ENCODE data around the gene MBD6. TPM values are rescaled to one million over a fixed set of nuclear protein-coding genes. Genes with fewer than 3 reads are reported as not detected.

Gene MBD6
- polyA plus RNA-seq, 1 experiment: 8.3 TPM

DNA sequence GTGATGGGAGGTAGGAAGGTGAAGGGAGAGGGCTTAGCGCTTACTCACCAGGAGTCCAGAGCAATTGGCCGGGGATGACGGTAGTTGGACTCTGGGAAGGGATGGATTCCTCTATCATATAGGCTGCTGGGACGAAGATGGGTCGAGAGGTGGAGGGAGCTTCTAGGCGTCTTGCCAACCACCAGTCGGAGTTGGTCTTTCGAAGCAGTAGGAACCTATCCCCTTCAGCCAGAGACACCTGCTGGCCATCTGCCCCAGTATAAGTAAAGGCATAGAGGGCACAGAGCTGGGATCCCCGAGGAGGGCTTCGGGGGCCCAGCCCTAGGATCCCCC, 43.6 kb upstream of the MBD6 start:
- H3K4me3 ChIP-seq (ENCODE audit: low read depth, low read length): no peak overlapping the region
- POLR2A ChIA-PET: no interaction called here
- CTCF ChIA-PET: interaction anchor here (0.9 kb wide), 1 partner anchor 20 kb away, joined by 3 read pairs; the partner anchor contains the start of gene GLI1

DNA sequence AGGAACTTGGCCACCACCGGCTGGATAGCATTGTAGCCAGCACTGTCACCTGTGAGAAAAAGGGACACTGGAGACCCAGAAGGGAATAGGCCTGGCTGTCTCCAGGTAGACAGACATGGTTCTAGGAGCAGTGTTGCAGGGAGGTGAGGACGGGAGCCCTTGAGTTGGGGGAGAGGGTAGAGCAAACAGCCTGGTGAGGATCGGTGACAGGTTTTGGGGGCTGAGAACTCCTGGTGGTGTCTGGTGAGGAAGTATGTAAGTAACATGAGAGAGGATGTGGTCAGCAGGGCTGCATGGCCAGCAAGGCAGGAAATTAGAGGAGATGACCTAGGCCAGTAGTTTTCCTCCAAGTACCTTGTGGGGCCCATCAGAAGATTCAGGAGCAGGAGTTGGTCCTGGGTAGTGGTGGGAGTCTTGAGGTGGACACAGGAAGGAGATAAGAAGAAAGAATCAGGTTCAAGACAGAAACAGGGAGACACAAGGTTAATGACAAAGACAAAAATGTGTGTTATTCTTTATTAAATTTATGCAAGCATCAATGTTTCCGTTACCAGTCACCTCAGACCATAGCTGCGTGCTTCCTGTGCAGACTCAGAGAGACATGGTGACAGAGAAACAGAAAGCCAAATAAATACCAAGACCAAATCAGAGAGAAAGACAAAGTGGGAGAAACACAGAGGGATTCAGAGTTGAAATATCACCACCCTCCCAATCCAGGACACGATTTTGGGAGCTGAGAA, 43.1 kb upstream of the MBD6 start, which contains the start of gene ARHGAP9:
ARHGAP9 (minus strand) TSS at position 491 of the 740 bp plus-strand sequence; CDS start at position 31, 460 bp downstream.
- no peaks in the 10 kb centered on the region for H3K36me3 ChIP-seq (ENCODE audit: control insufficient read depth, insufficient read depth, low read length)
- ChIA-PET POLR2A (no interaction called here), CTCF (interaction anchor here (1.8 to 3.1 kb wide), 2 partner anchors 16 to 21 kb away, joined by 5 to 21 read pairs; no protein-coding TSS in a partner anchor)
- DNase-seq (ENCODE audit: low read depth): no peak
- TF ChIP-seq, protein P1, sequence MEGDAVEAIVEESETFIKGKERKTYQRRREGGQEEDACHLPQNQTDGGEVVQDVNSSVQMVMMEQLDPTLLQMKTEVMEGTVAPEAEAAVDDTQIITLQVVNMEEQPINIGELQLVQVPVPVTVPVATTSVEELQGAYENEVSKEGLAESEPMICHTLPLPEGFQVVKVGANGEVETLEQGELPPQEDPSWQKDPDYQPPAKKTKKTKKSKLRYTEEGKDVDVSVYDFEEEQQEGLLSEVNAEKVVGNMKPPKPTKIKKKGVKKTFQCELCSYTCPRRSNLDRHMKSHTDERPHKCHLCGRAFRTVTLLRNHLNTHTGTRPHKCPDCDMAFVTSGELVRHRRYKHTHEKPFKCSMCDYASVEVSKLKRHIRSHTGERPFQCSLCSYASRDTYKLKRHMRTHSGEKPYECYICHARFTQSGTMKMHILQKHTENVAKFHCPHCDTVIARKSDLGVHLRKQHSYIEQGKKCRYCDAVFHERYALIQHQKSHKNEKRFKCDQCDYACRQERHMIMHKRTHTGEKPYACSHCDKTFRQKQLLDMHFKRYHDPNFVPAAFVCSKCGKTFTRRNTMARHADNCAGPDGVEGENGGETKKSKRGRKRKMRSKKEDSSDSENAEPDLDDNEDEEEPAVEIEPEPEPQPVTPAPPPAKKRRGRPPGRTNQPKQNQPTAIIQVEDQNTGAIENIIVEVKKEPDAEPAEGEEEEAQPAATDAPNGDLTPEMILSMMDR (IDR thresholded peaks at IDR 0.05; ENCODE audit: insufficient read depth, low read depth, low read length): no peak
- H3K4me3 ChIP-seq (ENCODE audit: low read depth, low read length): no peak within 1 kb of the TSS
- peaks cover 23% of the 10 kb centered on the region for H3K27me3 ChIP-seq (ENCODE audit: control insufficient read depth, insufficient read depth, low read length)

More for the DNA sequence above, 43.6 kb upstream of the MBD6 start:
- peaks cover 28% of the 10 kb centered on the region for H3K27me3 ChIP-seq (ENCODE audit: control insufficient read depth, insufficient read depth, low read length)
- H3K36me3 ChIP-seq (ENCODE audit: control insufficient read depth, insufficient read depth, low read length): no peaks in the 10 kb centered on the region
- no peak for DNase-seq (ENCODE audit: low read depth)
- TF ChIP-seq, protein P1 (IDR thresholded peaks at IDR 0.05; ENCODE audit: insufficient read depth, low read depth, low read length): no peak

DNA sequence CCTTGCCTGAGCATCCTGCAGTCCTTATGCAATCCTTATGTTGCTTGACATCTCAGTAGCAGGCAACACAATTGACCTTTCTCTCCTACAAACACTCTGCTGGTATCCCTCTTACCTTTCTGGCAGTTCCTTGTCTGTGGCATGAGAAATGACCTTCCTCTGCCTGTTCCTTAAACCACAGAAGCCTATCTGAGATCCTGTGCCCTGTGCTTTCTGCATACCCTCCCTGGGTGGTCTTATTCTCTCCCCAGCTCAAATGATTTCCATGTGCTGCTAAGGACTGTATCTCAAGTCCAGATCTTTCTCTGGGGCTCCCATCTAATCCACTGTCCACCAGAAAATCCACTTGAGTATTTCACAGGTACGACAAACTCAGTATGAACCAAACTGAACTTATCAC, 41.0 kb upstream of the MBD6 start:
- Histone ChIP-seq H3K4me3 (ENCODE audit: low read depth, low read length) (no peak overlapping the region), H3K27me3 (ENCODE audit: control insufficient read depth, insufficient read depth, low read length) (peaks cover 3% of the 10 kb centered on the region), H3K36me3 (ENCODE audit: control insufficient read depth, insufficient read depth, low read length) (no peaks in the 10 kb centered on the region)
- TF ChIP-seq, protein P1 (IDR thresholded peaks at IDR 0.05; ENCODE audit: insufficient read depth, low read depth, low read length): no peak
- ChIA-PET CTCF (interaction anchor here (1.9 to 3.1 kb wide), 2 partner anchors 18 to 23 kb away, joined by 5 to 21 read pairs; partner anchors contain the start of gene GLI1), POLR2A (interaction anchor here (0.6 kb wide), 1 partner anchor 813 kb away, joined by 4 read pairs; no protein-coding TSS in a partner anchor)
- no peak for DNase-seq (ENCODE audit: low read depth)

DNA sequence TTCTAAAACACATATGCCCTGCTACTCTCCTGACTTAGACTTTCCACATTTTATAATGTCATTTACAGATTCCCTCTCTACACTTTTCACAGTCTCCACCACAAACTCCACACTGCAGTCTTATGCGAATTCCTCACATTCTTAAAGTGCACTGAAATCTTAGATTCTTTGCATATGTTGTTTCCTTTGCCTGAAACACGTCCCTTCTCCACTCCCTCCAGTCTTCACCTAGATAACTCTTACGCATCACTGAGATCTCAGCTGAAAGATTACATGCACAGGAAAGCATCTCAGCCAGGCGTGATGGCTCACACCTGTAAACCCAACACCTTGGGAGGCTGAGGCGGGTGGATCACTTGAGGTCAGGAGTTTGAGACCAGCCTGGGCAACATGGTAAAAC, 39.2 kb upstream of the MBD6 start:
- Histone ChIP-seq H3K27me3 (ENCODE audit: control insufficient read depth, insufficient read depth, low read length) (no peaks in the 10 kb centered on the region), H3K4me3 (ENCODE audit: low read depth, low read length) (no peak overlapping the region), H3K36me3 (ENCODE audit: control insufficient read depth, insufficient read depth, low read length) (no peaks in the 10 kb centered on the region)
- TF ChIP-seq, protein P1 (IDR thresholded peaks at IDR 0.05; ENCODE audit: insufficient read depth, low read depth, low read length): no peak
- ChIA-PET CTCF (interaction anchor here (1.0 to 1.9 kb wide), 2 partner anchors 23 to 30 kb away, joined by 3 to 6 read pairs; no protein-coding TSS in a partner anchor), POLR2A (interaction anchor here (0.6 kb wide), 1 partner anchor 8 kb away, joined by 4 read pairs; no protein-coding TSS in a partner anchor)
- DNase-seq (ENCODE audit: low read depth): peak; percentile 45

DNA sequence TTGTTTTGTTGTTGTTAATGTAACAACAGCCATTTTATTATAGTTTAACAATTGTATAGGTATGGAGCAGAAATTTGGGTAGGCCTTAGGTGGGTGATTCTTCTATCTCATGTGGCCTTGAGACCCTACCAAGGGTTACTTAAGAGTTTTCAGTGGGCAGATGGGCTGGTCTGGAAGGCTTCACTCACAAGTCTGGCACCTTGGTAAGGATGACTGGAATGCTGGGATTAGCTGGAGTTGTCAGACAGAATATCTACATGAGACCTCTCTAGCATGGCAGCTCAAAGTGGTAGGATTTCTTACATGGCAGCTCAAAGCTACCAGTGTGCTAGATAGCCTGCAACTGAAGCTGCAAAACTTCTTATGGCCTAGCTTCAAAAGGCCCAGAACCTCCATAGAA, 36.9 kb upstream of the MBD6 start:
- TF ChIP-seq, protein P1 (IDR thresholded peaks at IDR 0.05; ENCODE audit: insufficient read depth, low read depth, low read length): no peak
- DNase-seq (ENCODE audit: low read depth): no peak
- ChIA-PET CTCF (interaction anchor here (0.6 to 2.1 kb wide), 5 partner anchors 22 to 1296 kb away, joined by 3 to 12 read pairs (median 4); partner anchors contain the start of genes INHBE and SMARCC2), POLR2A (no interaction called here)
- Histone ChIP-seq H3K4me3 (ENCODE audit: low read depth, low read length) (no peak overlapping the region), H3K27me3 (ENCODE audit: control insufficient read depth, insufficient read depth, low read length) (no peaks in the 10 kb centered on the region), H3K36me3 (ENCODE audit: control insufficient read depth, insufficient read depth, low read length) (peaks cover 5% of the 10 kb centered on the region)

Data from BJ (cell line).